Left lung (tissue), 10 donors: Measurements from ENCODE around the gene HIGD1A. TPM values are rescaled to one million over a fixed set of nuclear protein-coding genes. Genes with fewer than 3 reads are reported as not detected.
A peak's percentile ranks its signal among the peaks of the same experiment; 100 is the strongest.

ENCODE experiments used
- ATAC-seq: fragments of 200-7000 bp; cut with Tn5 transposase; one replicate; pipeline ENCODE4 v1.9.1; 2020; ENCODE audit warnings: moderate library complexity
- DNase-seq, 4 donors: peaks; one replicate each; pipeline ENCODE4 v3.0.0-alpha.2; 2013 to 2020
- H3K27ac ChIP-seq, 2 donors: fragments of 200-600 bp; sonication (generic) in 1 of 2; one replicate each; pipeline versions ENCODE4 v1.5.0 to v1.8.0; 2020 to 2021
- H3K27me3 ChIP-seq, 2 donors: fragments of 200-600 bp; sonication (generic) in 1 of 2; one replicate each; pipeline versions ENCODE4 v1.5.0 to v1.8.0; 2020 to 2021
- H3K36me3 ChIP-seq, 2 donors: fragments of 200-600 bp; sonication (generic) in 1 of 2; one replicate each; pipeline versions ENCODE4 v1.5.0 to v1.8.0; 2020 to 2021
- H3K4me1 ChIP-seq, 2 donors: fragments of 200-600 bp; one replicate each; pipeline ENCODE4 v1.8.0; 2021
- H3K4me3 ChIP-seq, 2 donors: fragments of 200-600 bp; sonication (generic) in 1 of 2; one replicate each; pipeline versions ENCODE4 v1.5.0 to v1.8.0; 2020 to 2021; ENCODE audit warnings: mild to moderate bottlenecking in 1 of 2
- H3K9me3 ChIP-seq, 2 donors: fragments of 200-600 bp; sonication (generic) in 1 of 2; one replicate each; pipeline versions ENCODE4 v1.5.0 to v1.8.0; 2020 to 2021
- intact Hi-C, 2 donors: fragments of 100-400 bp; cut with DNase I; formaldehyde crosslinking; loops; one replicate each; pipeline versions ENCODE4 v1.11.2 to v1.14.2; 2022
- polyA plus RNA-seq, 6 donors: library from polyadenylated mRNA; unstranded; fragments of 120-200 nt; gene quantifications; one replicate each; pipeline ENCODE4 v1.2.1, GENCODE V29; 2013; ENCODE audit not compliant: insufficient read length in 6 of 6
- total RNA-seq, 2 donors: library from RNA; stranded (reverse); fragmentation: NEBNext Ultra II Directional; extraction: Animal tissue kit (Norgen Biotek cat#: 25700); gene quantifications; one replicate each; pipeline ENCODE4 v1.2.1, GENCODE V29; 2021
- TF ChIP-seq, protein P1 (sequence below), 2 donors: fragments of 200-600 bp; sonication (generic) in 1 of 2; IDR thresholded peaks; one replicate each; pipeline versions ENCODE4 v1.5.0 to v1.8.0; 2021; ENCODE audit warnings: antibody characterized with exemption in 2 of 2
- donor health status: DM: no; HTN: yes; CAD: no.
- donor health status: DM: no; HTN: no; CAD: no.

The HIGD1A gene
- total and polyA plus RNA-seq, 8 donors, result 77.7 to 99.1 (median 92.5) TPM

DNA sequence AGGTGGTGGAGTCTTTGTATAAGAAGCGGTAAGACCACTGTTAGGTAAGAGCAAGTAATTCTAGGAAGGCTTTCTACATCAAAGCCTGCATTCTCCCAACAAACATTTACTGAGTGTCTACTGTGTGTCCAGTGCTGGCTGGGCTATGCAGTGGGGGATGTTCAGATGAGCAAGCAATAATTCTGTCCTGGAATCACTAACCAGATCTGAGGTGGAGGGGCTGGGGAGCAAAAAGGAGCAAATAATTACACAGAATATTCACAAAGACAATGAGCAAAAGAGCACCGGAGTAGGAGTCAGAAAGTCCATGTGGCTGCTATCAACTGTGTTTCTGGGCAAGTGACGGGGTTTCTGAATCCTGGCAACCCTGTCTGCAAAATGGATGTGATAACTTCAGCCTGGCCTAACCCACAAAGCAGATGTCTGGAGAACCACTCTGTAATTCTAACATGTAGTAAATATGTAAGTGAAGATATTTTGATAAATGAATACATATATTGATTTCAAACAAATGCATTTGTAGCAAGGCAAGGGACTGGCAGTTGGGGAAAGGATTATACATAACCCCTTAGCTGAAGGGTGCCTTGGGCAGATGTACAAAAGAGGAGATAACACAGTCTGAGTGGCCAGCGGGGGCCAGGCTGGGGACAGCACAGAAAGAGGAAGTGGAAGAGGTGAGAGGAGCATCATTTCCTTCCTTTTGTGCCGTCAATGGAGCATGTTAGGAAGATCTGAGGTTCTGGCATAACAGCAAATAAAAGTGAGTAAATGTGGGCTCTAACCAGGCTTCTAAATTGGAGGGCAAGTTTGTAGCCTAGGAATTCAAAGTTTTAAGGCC is 42.6 kb upstream of the HIGD1A start:
- DNase-seq, result peak in 2 of 4 donors; percentile 19 to 82
- Histone ChIP-seq H3K4me1 (peaks cover 0 to 14% of the 10 kb centered on the region in 2 donors), H3K36me3 (no peaks in the 10 kb centered on the region), H3K27ac (peak overlapping the region in 1 of 2 donors; percentile 5), H3K27me3 (no peaks in the 10 kb centered on the region), H3K9me3 (no peaks in the 10 kb centered on the region), H3K4me3 (no peak overlapping the region)
- ATAC-seq, result peak; percentile 65
- intact Hi-C loops, result no loop called here
- TF ChIP-seq, protein P1, sequence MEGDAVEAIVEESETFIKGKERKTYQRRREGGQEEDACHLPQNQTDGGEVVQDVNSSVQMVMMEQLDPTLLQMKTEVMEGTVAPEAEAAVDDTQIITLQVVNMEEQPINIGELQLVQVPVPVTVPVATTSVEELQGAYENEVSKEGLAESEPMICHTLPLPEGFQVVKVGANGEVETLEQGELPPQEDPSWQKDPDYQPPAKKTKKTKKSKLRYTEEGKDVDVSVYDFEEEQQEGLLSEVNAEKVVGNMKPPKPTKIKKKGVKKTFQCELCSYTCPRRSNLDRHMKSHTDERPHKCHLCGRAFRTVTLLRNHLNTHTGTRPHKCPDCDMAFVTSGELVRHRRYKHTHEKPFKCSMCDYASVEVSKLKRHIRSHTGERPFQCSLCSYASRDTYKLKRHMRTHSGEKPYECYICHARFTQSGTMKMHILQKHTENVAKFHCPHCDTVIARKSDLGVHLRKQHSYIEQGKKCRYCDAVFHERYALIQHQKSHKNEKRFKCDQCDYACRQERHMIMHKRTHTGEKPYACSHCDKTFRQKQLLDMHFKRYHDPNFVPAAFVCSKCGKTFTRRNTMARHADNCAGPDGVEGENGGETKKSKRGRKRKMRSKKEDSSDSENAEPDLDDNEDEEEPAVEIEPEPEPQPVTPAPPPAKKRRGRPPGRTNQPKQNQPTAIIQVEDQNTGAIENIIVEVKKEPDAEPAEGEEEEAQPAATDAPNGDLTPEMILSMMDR (IDR thresholded peaks at IDR 0.05), result no peak

DNA sequence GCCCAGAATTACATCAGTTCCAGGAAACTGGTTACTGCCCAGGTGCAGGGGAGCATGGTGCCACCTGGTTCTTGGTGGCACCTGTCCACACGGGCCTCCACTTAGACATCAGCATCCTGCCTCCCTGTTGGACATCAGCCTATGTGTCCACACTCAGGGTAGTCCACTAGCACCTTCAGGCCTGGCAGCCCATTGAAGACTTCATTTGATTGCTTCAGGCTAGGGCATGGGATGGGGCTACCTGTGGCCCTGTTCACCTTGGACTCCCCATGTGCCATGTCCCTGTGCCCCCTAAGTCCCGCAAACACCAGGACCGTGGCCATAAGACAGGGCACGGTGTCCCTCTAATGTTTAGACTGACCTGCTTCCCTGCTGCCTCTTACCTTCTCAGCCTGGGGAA is 40.5 kb upstream of the HIGD1A start:
- DNase-seq (no peak), ATAC-seq (no peak)
- intact Hi-C loops, result no loop called here
- TF ChIP-seq, protein P1 (IDR thresholded peaks at IDR 0.05), result no peak
- H3K4me3 ChIP-seq, result no peak overlapping the region
- H3K27me3 ChIP-seq, result no peaks in the 10 kb centered on the region
- no peaks in the 10 kb centered on the region for H3K36me3 ChIP-seq
- H3K27ac ChIP-seq, result no peak overlapping the region
- H3K4me1 ChIP-seq, result peaks cover 0 to 14% of the 10 kb centered on the region in 2 donors
- H3K9me3 ChIP-seq, result no peaks in the 10 kb centered on the region

DNA sequence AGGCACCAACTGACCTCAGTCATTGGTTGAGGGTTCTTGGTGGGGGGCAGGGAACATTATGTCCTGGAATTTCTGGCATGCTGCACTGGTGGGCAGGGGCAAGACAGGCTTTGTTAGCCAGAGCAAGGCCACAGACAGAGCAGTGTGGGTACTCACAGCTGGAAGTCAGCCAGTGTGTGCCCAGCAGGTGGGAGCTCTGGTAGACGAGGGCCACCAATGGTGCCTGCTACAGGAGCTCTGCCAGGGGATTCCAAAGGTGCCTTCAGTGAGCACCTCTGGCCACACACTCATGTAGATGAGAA is 40.1 kb upstream of the HIGD1A start:
- no peaks in the 10 kb centered on the region for H3K27me3 ChIP-seq
- no peaks in the 10 kb centered on the region for H3K36me3 ChIP-seq
- H3K9me3 ChIP-seq, result no peaks in the 10 kb centered on the region
- no peak for DNase-seq
- TF ChIP-seq, protein P1 (IDR thresholded peaks at IDR 0.05), result no peak
- peaks cover 0 to 14% of the 10 kb centered on the region in 2 donors for H3K4me1 ChIP-seq
- intact Hi-C loops, result no loop called here
- no peak for ATAC-seq
- H3K27ac ChIP-seq, result no peak overlapping the region
- H3K4me3 ChIP-seq, result no peak overlapping the region

DNA sequence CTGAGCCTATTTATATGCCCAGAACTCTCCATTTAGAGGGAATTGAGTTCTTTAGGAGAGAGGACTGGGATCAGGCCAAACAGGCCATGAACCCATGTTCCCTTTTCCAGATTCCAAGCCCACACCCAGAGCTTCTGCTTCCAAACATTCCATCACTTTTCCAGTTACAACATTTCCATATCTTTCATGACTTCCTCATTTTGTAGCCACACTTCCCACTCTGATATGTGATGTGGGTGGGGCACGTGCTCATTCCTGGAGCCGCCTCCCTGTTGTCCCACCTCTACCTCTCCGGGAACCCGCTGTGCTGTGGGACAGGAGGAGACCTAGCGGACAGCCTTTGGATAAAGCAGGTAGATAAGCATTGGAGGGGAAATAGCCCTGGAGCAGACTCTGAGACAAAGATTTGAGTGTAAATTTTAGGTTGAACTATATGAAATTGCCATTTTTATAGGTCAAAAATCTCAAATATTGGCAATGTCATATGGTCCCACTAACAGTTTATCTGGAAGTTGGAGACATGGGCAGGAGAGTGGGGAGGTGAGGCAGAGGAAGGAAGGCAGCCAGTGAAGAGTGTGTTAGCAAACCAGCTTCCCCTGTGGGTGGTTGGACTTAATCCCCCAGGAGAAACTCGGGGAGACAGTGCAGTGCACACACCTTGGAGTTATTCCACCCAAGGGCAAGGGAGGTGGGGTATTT is 39.6 kb upstream of the HIGD1A start:
- Histone ChIP-seq H3K36me3 (no peaks in the 10 kb centered on the region), H3K4me1 (peaks cover 0 to 14% of the 10 kb centered on the region in 2 donors), H3K27ac (no peak overlapping the region), H3K4me3 (no peak overlapping the region), H3K9me3 (no peaks in the 10 kb centered on the region), H3K27me3 (no peaks in the 10 kb centered on the region)
- ATAC-seq (peak; percentile 11), DNase-seq (no peak)
- TF ChIP-seq, protein P1 (IDR thresholded peaks at IDR 0.05), result no peak
- intact Hi-C loops, result no loop called here

DNA sequence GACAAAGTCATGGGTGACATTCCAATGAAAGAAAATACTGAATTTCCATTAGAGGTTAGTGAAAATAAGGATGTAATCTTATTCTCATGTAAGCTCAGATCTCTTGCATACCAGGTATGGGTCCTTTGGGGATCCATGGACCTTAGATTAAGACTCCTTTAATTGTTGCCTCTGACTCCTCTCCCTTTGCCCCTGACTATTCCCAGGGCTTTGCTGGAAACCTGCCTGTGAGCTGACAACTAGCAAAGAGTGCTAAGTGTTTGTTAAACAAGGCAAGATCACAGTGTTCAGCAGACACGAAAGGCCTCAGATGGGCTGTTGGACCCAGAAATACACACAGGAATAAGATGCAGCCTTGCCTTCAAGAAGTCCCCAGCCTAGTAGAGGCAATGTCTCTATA is 37.0 kb upstream of the HIGD1A start:
- H3K9me3 ChIP-seq, result no peaks in the 10 kb centered on the region
- DNase-seq (no peak), ATAC-seq (no peak)
- peaks cover 0 to 2% of the 10 kb centered on the region in 2 donors for H3K4me1 ChIP-seq
- no peak overlapping the region for H3K4me3 ChIP-seq
- no peaks in the 10 kb centered on the region for H3K27me3 ChIP-seq
- TF ChIP-seq, protein P1 (IDR thresholded peaks at IDR 0.05), result no peak
- no peaks in the 10 kb centered on the region for H3K36me3 ChIP-seq
- no peak overlapping the region for H3K27ac ChIP-seq
- intact Hi-C loops, result no loop called here
